Central memory CD8-positive, alpha-beta T cell (primary cell): Measurements from ENCODE around the gene FNDC3B.
"Not testable (repeated sequence)": the region's sequence is repeated elsewhere in the genome, so short reads cannot be mapped to it uniquely, and the experiment has no call there.

ENCODE experiments used
- ATAC-seq: fragments of 150-1000 bp; cut with Tn5 transposase; replicated peaks from 2 replicates; pipeline ENCODE4 v1.10.0; 2022; ENCODE audit warnings: mild to moderate bottlenecking, moderate FRiP score, moderate number of reproducible peaks; ENCODE audit not compliant: poor library complexity, severe bottlenecking; ENCODE audit errors: extremely low read depth
- DNase-seq, 2 donors: peaks; one replicate each; pipeline ENCODE4 v3.0.0; 2021; ENCODE audit warnings: low spot score in 2 of 2
- H3K27ac Mint-ChIP-seq: one replicate; pipeline ENCODE4 v1.8.0; 2022; ENCODE audit warnings: low read depth, mild to moderate bottlenecking, moderate library complexity, mixed read lengths
- H3K27me3 Mint-ChIP-seq: one replicate; pipeline ENCODE4 v1.8.0; 2022; ENCODE audit warnings: mixed read lengths
- H3K36me3 Mint-ChIP-seq: one replicate; pipeline ENCODE4 v1.8.0; 2022; ENCODE audit warnings: mild to moderate bottlenecking, moderate library complexity, mixed read lengths; ENCODE audit not compliant: insufficient read depth
- H3K4me1 Mint-ChIP-seq: one replicate; pipeline ENCODE4 v1.8.0; 2022; ENCODE audit warnings: mixed read lengths
- H3K4me3 Mint-ChIP-seq: one replicate; pipeline ENCODE4 v1.8.0; 2022; ENCODE audit warnings: mild to moderate bottlenecking, moderate library complexity, mixed read lengths
- H3K9me3 Mint-ChIP-seq: one replicate; pipeline ENCODE4 v1.8.0; 2022; ENCODE audit warnings: mixed read lengths

FNDC3B gene

DNA sequence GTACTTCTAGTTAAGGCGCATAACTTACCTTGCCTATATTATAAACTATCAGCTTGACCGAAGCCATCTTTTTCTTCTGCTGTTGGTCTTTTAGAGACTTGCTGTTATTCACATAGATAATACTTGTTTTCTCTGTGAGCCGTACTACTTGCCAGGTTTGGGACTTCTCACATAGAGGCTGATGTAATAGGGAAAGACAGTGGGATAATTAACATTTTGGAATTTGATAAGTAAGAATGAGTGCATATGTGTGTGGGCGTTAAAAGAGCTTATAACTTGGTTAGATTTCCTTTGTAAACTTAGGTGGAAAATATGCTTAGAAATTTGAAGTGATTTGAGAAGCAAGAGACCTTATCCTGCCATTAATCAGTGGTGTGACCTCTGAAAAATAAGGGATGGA, 47.8 kb downstream of the FNDC3B start:
- no peak overlapping the region for H3K4me3 Mint-ChIP-seq
- no peaks in the 10 kb centered on the region for H3K36me3 Mint-ChIP-seq
- H3K27ac Mint-ChIP-seq: no peak overlapping the region
- no peaks in the 10 kb centered on the region for H3K9me3 Mint-ChIP-seq
- DNase-seq (no peak), ATAC-seq (no peak)
- H3K27me3 Mint-ChIP-seq: no peaks in the 10 kb centered on the region
- H3K4me1 Mint-ChIP-seq: peaks cover 17% of the 10 kb centered on the region

DNA sequence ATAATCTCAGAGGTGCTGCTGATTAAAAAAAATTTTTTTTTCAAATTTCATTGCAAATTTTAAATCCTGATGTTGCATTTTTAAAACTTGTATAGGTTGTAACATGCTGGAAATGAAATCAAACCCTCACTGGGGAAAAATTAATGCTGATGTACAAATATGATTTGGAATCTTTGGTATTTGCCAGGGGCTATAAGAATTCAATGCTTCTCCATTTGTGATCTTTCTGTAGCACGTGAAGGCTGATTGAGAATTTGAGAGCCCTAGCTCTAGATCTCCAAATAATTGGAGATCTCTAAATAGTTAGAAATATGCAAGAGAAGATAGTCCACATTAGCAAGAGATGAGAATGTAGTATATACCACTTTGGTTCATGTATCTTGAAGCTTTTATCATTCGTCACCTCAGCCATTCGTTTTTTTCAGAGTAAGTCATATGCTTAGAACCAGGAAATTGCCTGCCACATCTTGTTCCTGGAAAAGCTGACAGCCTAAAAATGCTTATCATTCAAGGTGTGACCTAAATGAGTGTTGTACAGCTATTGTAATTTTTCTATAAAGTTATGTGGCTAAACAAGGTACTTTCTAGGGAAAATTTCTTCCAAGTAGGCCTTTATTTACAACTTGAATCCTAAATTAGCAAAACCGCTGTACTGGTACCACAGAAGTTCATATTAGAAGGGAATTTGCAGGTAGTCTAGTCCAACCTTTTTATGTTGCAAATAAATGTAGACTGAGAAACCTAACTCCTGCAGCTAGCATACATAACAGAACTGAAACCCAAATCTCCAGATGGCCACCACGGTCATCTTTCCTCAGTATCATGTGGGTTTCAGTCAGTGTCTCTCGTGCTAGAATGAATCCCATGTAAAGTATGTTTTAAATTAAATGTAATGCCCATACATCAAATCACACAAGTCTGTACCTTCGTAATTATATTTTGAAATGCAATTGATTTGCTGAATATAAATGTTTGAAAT, 48.5 kb downstream of the FNDC3B start:
- Mint-ChIP-seq H3K27me3 (no peaks in the 10 kb centered on the region), H3K4me3 (no peak overlapping the region), H3K36me3 (no peaks in the 10 kb centered on the region), H3K9me3 (no peaks in the 10 kb centered on the region), H3K27ac (no peak overlapping the region), H3K4me1 (peaks cover 17% of the 10 kb centered on the region)
- DNase-seq (no peak), ATAC-seq (no peak)

- H3K27me3 Mint-ChIP-seq: no peaks in the 10 kb centered on the region
- no peak overlapping the region for H3K4me3 Mint-ChIP-seq
- no peaks in the 10 kb centered on the region for H3K9me3 Mint-ChIP-seq
- H3K27ac Mint-ChIP-seq: no peak overlapping the region
- no peaks in the 10 kb centered on the region for H3K36me3 Mint-ChIP-seq
- H3K4me1 Mint-ChIP-seq: peaks cover 17% of the 10 kb centered on the region
- no peak for ATAC-seq
- no peak for DNase-seq
Measured at GRCh38 chr3:172089250-172089649, 49.9 kb downstream of the FNDC3B start.

DNA sequence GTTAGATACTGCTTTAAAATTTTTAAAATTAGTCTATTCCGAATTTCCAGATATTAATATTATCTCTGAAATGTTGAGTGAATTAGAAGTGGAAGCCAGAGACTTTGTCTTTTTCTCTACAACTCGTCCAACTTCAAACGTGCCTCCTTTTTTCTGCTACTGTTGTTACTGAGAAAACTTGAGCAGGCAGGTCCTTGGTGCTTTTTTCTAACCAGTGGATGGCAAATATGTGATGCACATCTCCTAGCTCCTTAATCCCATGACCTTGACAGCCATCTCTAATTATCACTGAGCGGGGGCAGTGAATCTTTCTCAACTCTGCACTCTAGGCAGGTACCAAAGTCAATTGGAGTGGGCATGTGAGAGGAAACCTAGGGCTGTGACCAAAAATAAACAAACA, 50.7 kb downstream of the FNDC3B start:
- DNase-seq: no peak
- H3K4me1 Mint-ChIP-seq: peaks cover 19% of the 10 kb centered on the region
- H3K27ac Mint-ChIP-seq: no peak overlapping the region
- no peaks in the 10 kb centered on the region for H3K36me3 Mint-ChIP-seq
- H3K9me3 Mint-ChIP-seq: no peaks in the 10 kb centered on the region
- no peak for ATAC-seq
- no peaks in the 10 kb centered on the region for H3K27me3 Mint-ChIP-seq
- H3K4me3 Mint-ChIP-seq: no peak overlapping the region

DNA sequence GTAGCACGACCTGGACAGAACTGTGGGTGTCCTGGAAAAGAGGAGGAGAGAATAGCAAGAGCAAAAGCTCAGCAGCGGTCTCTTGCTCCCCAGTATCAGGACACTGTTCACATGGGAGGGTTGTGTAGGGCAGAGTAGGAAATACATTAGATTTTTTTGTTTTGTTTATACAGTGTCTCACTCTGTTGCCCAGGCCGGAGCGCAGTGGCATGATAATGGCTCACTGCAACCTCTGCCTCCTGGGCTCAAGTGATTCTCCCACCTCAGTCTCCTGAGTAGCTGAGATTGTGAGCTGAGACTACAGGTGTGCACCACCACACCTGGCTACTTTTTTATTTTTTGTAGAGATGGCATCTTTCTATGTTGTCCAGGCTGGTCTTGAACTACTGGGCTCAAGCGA, 53.3 kb downstream of the FNDC3B start:
- Mint-ChIP-seq H3K36me3 (no peaks in the 10 kb centered on the region), H3K4me3 (no peak overlapping the region), H3K27ac (no peak overlapping the region), H3K9me3 (no peaks in the 10 kb centered on the region), H3K27me3 (no peaks in the 10 kb centered on the region), H3K4me1 (peaks cover 19% of the 10 kb centered on the region)
- ATAC-seq: no peak
- DNase-seq: no peak

DNA sequence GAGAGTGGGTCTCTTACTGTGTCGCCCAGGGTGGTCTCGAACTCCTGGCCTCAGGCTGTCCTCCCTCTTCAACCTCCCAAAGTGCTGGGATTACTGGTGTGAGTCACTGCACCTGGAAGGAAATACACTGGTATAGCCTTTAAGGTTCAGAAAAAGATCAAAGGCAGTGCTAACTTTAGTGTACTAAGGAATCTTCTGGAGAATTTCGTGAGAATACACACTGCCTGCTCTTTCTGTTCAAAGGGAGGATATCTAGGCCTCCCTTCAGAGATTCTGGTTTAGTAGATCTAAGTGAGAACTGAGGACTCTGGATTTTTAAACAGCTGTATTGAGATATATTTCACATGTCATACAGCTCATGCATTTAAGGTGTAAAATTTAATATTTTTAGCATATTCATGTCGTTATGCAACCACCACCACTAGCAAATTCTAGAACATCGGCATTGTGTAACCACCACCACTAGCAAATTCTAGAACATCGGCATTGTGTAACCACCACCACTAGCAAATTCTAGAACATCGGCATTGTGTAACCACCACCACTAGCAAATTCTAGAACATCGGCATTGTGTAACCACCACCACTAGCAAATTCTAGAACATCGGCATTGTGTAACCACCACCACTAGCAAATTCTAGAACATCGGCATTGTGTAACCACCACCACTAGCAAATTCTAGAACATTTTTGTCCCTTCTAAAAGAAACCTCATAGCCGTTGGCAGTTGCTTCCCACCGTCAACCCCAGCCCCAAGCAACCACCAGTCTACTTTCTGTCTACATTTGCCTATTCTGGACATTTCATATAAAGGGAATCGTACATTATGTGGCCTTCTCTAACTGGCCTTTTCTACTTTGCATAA, 54.4 kb downstream of the FNDC3B start:
- not testable (repeated sequence) for H3K4me3 Mint-ChIP-seq, ATAC-seq, H3K27me3 Mint-ChIP-seq, H3K36me3 Mint-ChIP-seq, H3K9me3 Mint-ChIP-seq, H3K27ac Mint-ChIP-seq, DNase-seq
- peaks cover 15% of the 10 kb centered on the region for H3K4me1 Mint-ChIP-seq

GRCh38 chr3:172094621-172095557, 55.5 kb downstream of the FNDC3B start:
- no peaks in the 10 kb centered on the region for H3K9me3 Mint-ChIP-seq
- ATAC-seq: no peak
- H3K4me1 Mint-ChIP-seq: peaks cover 23% of the 10 kb centered on the region
- no peak overlapping the region for H3K4me3 Mint-ChIP-seq
- DNase-seq: no peak
- no peaks in the 10 kb centered on the region for H3K36me3 Mint-ChIP-seq
- H3K27ac Mint-ChIP-seq: no peak overlapping the region
- no peaks in the 10 kb centered on the region for H3K27me3 Mint-ChIP-seq

DNA sequence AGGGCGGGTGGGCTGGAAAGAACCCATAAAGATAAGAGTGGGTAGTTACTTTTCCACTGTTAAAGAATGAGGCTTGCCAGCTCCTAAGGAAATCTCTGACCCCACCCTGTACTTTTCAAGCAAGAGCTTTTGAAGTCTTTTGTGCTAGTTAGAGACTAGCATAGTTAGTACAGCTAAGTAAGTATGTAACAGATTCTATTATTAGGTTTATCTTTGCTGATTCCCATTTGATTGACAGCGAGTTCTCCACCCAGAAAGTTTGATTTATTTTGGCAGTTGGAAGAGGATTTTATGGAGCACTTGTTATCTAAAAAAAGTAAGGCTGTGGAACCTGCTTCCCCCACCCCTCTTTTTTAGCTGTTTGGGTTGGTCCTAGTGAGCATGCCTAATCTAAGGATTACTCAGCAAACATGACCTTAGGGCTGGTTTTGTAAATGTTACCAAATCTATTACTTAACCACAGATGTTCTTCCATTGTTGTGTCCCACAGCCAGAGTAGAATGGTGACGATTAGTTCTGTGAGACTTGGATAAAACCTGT, 57.6 kb downstream of the FNDC3B start:
- no peak for ATAC-seq
- H3K9me3 Mint-ChIP-seq: no peaks in the 10 kb centered on the region
- DNase-seq: no peak
- no peak overlapping the region for H3K4me3 Mint-ChIP-seq
- no peak overlapping the region for H3K27ac Mint-ChIP-seq
- no peaks in the 10 kb centered on the region for H3K27me3 Mint-ChIP-seq
- peaks cover 24% of the 10 kb centered on the region for H3K4me1 Mint-ChIP-seq
- H3K36me3 Mint-ChIP-seq: no peaks in the 10 kb centered on the region

DNA sequence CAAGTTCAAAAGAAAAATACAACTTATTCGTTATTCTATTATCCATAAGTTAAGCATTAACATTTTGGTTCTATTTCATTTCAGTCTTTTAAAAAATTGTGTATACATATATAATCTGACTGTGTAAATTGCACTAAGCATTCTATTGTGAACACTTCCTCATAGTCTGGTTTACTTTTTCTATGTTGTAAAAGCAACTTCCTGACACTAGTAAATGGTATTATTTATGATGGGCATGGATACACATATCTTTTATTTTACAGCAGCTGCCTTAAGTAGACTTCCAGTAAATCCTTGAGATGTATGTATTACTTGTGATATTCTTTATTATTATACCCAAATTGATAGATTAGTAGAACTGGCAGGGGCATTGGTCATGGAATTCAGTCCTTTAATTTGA, 58.2 kb downstream of the FNDC3B start:
- no peaks in the 10 kb centered on the region for H3K27me3 Mint-ChIP-seq

GRCh38 chr3:172098698-172099494, 59.5 kb downstream of the FNDC3B start:
- no peak overlapping the region for H3K27ac Mint-ChIP-seq
- ATAC-seq (no peak), DNase-seq (no peak)
- H3K4me1 Mint-ChIP-seq: peaks cover 40% of the 10 kb centered on the region
- no peak overlapping the region for H3K4me3 Mint-ChIP-seq
- H3K36me3 Mint-ChIP-seq: peaks cover 2% of the 10 kb centered on the region
- H3K9me3 Mint-ChIP-seq: no peaks in the 10 kb centered on the region
- H3K27me3 Mint-ChIP-seq: no peaks in the 10 kb centered on the region

More for the DNA sequence above, 58.2 kb downstream of the FNDC3B start:
- H3K9me3 Mint-ChIP-seq: no peaks in the 10 kb centered on the region
- no peak overlapping the region for H3K27ac Mint-ChIP-seq
- DNase-seq: no peak
- H3K36me3 Mint-ChIP-seq: peaks cover 2% of the 10 kb centered on the region
- ATAC-seq: no peak
- H3K4me3 Mint-ChIP-seq: no peak overlapping the region
- H3K4me1 Mint-ChIP-seq: peaks cover 31% of the 10 kb centered on the region

DNA sequence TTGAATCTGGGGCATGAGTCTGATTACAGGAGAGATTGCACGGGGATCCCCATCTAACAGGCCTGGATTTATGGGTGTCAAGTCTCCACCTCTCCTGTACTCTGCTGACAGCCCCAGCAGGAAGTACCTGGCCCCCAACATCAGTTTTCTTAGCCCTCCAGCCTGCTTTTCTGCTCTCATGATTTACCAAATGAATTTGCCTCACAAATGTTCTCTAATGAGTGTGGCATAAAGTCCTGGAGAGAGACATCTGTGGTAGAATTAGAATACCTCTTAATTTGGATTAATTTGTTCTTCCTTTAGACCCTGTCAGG, 60.1 kb downstream of the FNDC3B start:
- H3K27me3 Mint-ChIP-seq: no peaks in the 10 kb centered on the region
- no peak overlapping the region for H3K4me3 Mint-ChIP-seq
- DNase-seq (no peak), ATAC-seq (no peak)
- no peak overlapping the region for H3K27ac Mint-ChIP-seq
- no peaks in the 10 kb centered on the region for H3K9me3 Mint-ChIP-seq
- peaks cover 2% of the 10 kb centered on the region for H3K36me3 Mint-ChIP-seq
- H3K4me1 Mint-ChIP-seq: peaks cover 39% of the 10 kb centered on the region
